HL-60 (cell line): ENCODE results near the gene CDH7.

Experiments used
- CTCF ChIP-seq: IDR thresholded peaks from one replicate; pipeline ENCODE4 v1.5.1; 2011; ENCODE audit warnings: low read length, control low read depth, inconsistent platforms; ENCODE audit not compliant: insufficient read depth
- REST ChIP-seq: IDR thresholded peaks from 2 replicates; pipeline ENCODE4 v1.6.1; 2012; ENCODE audit warnings: low read depth; ENCODE audit not compliant: insufficient replicate concordance
- SPI1 ChIP-seq: IDR thresholded peaks from 2 replicates; pipeline ENCODE4 v1.6.1; 2012; ENCODE audit warnings: low read depth, mild to moderate bottlenecking, borderline replicate concordance

GRCh38 chr18:65748321-65748720, 2.5 kb upstream of the CDH7 start:
- no peak for TF ChIP-seq CTCF
- TF ChIP-seq SPI1, result no peak
- TF ChIP-seq REST, result no peak
